GDM1 (cell line): ENCODE data around the gene PLA2G3.

Experiments
- DNase-seq: peaks from one replicate; lab custom pipeline; 2025; lab: John Stamatoyannopoulos, UW

Gene PLA2G3

DNA sequence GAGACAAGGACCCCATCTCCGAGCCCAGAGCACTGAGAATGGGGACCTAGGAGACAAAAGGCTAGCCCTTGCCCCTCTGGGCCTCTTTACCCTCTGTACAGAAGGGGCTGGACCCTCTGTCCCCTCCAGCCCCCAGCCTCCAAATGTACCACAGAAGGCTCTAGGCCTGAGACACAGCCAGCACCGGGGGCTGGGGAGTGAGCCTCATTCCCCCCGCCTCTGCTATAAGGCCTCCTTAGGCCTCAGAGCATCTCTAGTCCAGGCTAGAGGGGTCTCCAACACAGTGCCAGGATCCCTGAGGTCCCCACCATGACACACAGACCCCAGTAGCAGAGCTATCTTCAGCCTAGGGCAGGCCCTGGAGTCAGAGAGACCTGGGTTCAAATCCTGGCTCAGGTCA lies 54.4 kb downstream of the PLA2G3 start:
- no peak for DNase-seq

DNA sequence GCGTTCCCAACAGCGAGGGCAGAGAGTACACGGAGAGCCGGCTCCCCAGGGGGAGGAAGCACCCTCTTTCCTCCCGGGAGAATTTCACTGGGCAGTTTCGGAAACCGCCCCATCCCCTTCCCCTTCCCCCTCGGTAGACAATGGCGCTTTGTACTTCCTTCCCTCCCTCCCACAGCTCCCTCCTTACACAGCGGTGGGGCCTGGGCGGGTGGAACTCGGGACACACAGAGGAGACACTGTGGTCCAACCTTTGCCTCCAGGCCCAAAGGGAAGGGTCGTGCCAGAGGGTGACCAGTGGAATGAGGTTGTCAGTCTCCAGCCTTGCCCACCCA lies 54.8 kb downstream of the PLA2G3 start:
- DNase-seq: peak; percentile 32

DNA sequence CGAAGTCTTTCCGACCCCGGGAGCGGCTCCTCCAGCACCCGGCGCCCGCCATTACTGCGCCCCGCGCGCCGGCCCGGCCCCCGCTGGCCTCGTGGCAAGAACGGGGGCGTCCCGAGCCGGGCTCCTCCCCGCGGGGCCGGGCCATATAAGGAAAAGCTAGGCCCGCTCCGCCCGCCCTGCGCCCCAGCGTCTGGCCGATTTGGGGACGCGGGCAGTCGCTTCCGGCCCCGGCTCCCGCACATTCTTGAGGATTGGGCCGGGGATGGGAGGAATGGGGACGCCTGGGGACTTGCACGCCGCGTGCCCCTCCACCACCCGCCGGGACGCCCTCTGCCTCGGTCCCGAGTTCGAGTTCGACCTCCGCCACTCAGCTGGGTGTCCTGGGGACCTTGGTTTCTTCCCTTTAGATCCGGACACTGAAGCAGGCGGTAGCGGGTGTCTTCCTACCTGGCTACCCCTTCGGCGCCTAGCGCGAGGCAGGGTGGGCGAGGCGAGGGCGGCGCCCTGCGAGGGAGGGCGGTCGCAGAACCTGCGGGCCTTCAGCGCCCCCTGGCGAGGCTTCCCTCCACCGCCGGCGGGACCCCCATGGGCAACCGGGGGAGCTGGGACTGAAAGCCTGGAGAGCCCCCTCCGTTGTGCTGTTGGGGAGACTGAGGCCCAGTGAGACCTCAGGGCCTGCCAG lies 55.4 kb downstream of the PLA2G3 start:
- DNase-seq: peak; percentile 74
